ENCODE data around the gene SPRED2. TPM values are rescaled to one million over a fixed set of nuclear protein-coding genes. Genes with fewer than 3 reads are reported as not detected.

The SPRED2 gene
- total and polyA plus RNA-seq, 2 of the 8 experiments (the other 6 are each of a cell fraction or from before 2014, with no cell fraction given): 15.3 to 22.5 TPM

GRCh38 chr2:65413106-65413505 is 19.3 kb downstream of the SPRED2 start:
- Histone ChIP-seq H3K27me3 (replicated peaks in 1 of 4; ENCODE audit: control insufficient read depth in 3 of 4, extremely low read depth in 1 of 4, insufficient read depth in 3 of 4, low read length in 3 of 4) (no peaks in the 10 kb centered on the region), H2AFZ (ENCODE audit: low read length) (no peak overlapping the region), H4K5ac (ENCODE audit: insufficient read length, low read depth, low read length) (no peak overlapping the region), H3K4me3 (ENCODE audit: extremely low read depth in 1 of 4, insufficient read depth in 2 of 4, low read depth in 3 of 4, low read length in 4 of 4) (no peak overlapping the region), H2AK5ac (ENCODE audit: low read depth, low read length) (peak overlapping the region; percentile 2; the same call in 1 of the 2 replicates), H3K9ac (replicated peaks in 1 of 4; ENCODE audit: extremely low read depth in 1 of 4, low read depth in 3 of 4, low read length in 3 of 4) (no peak overlapping the region), H3K36me3 (ENCODE audit: control insufficient read depth in 2 of 4, insufficient read depth in 4 of 4, low read length in 3 of 4) (no peaks in the 10 kb centered on the region), H3K27ac (ENCODE audit: low read depth, low read length) (no peak overlapping the region), H3K4ac (replicated peaks; ENCODE audit: insufficient read length, low read depth, low read length) (peak overlapping the region; percentile 1), H3K4me1 (replicated peaks in 1 of 4; ENCODE audit: control insufficient read depth in 3 of 4, insufficient read depth in 4 of 4, low read length in 3 of 4) (peaks cover 4 to 30% (median 24%) of the 10 kb centered on the region in 4 experiments), H3K14ac (ENCODE audit: insufficient read length) (no peak overlapping the region), H3K23ac (ENCODE audit: insufficient read length) (no peak overlapping the region), H3K79me2 (ENCODE audit: control insufficient read depth in 1 of 2, insufficient read depth in 2 of 2, low read length in 2 of 2) (peaks cover 0 to 16% of the 10 kb centered on the region in 2 experiments), H3K79me1 (ENCODE audit: low read depth, low read length) (no peaks in the 10 kb centered on the region), H2BK12ac (ENCODE audit: low read depth, low read length) (no peak overlapping the region), H3K18ac (ENCODE audit: extremely low read depth, low read length) (0 out of 2 replicates have a peak overlapping the region, but pooled peaks have one; percentile 1), H3K9me3 (ENCODE audit: insufficient read depth in 2 of 2, low read depth in 1 of 2, low read length in 1 of 2) (no peaks in the 10 kb centered on the region), H3K56ac (replicated peaks; ENCODE audit: insufficient read length, low read depth, low read length) (no peak overlapping the region), H2BK20ac (ENCODE audit: low read length) (no peak overlapping the region), H2BK15ac (ENCODE audit: low read length) (no peak overlapping the region), H4K91ac (replicated peaks; ENCODE audit: insufficient read length, low read length) (no peak overlapping the region), H2BK120ac (replicated peaks; ENCODE audit: low read depth, low read length) (no peak overlapping the region), H2BK5ac (ENCODE audit: low read depth, low read length) (no peak overlapping the region; the same call in 1 of the 2 replicates), H3K23me2 (ENCODE audit: low read depth, low read length) (no peaks in the 10 kb centered on the region), H4K20me1 (replicated peaks in 1 of 2; ENCODE audit: control insufficient read depth in 1 of 2, insufficient read depth in 2 of 2, low read length in 2 of 2) (peaks cover 0 to 2% of the 10 kb centered on the region in 2 experiments), H3K4me2 (ENCODE audit: insufficient read depth in 1 of 2, low read depth in 2 of 2, low read length in 2 of 2) (peak overlapping the region in 1 of 2 experiments; percentile 51; a peak in 1 of 4 replicates), H4K8ac (ENCODE audit: extremely low read depth, insufficient read depth, low read length) (no peak overlapping the region)
- POLR2A ChIA-PET (ENCODE audit: partially characterized antibody): interaction anchor here (1.2 kb wide), 1 partner anchor 19 kb away, joined by 3 read pairs; the partner anchor contains the start of gene SPRED2
- FAIRE-seq: no peak
- DNase-seq (ENCODE audit: low read depth in 1 of 2, low spot score in 2 of 2): no peak
- WGBS, 2 experiments (ENCODE audit: extremely low coverage in 1 of 2, insufficient coverage in 1 of 2, insufficient read length in 1 of 2, insufficient replicate concordance in 2 of 2, low coverage in 1 of 2, low lambda C conversion rate in 2 of 2, missing lambda C conversion rate in 1 of 2): 85% methylated on average over 2 of the region's 2 CpGs; no CpG with 5 or more reads in 1 of the 2 experiments
- CTCF ChIA-PET (ENCODE audit: partially characterized antibody): interaction anchor here (0.6 to 2.2 kb wide), 2 partner anchors 16 to 92 kb away, joined by 3 to 7 read pairs; no protein-coding TSS in a partner anchor
- TF ChIP-seq SRF (IDR thresholded peaks at IDR 0.05; ENCODE audit: low read depth, low read length): no peak

Measured in H1 (cell line).